Measurements from ENCODE around the gene RHCG.

Gene RHCG

DNA sequence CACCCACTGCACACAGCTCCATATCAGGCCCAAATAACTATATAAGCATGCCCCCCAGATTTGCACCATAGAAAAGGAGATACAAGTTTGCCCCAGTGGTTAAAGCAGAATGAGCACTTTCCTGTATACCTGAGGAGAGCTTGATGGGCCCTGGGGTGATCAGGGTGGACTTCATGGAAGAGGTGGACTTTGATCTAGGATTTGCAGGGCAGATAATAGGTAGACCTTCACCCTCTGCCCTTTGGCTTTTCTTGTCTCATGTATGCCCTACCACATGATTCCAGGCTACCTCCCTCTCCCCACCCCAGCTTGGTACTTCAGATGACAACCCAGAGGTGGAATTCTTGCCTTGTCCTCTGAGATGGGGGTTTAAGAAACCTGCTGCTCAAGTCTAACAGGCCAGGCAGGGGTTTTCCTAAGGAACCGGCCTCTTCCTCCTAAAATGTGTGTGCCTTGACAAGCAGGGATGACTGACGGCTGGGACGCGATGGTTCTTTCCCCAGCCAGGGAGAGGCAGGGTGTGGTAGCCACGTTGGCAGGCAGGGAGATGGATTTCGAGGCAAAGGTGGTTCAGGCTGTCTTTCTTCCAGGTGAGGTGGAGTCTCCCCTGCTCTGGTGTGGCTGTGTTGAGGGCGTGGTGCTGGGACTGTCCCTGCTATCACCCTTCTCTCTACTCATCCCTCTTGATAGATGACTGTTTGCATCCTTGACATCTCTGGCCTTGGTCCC, 6.6 kb upstream of the RHCG start:
- no peak for DNase-seq

GRCh38 chr15:89501646-89502045, 5.3 kb upstream of the RHCG start:
- DNase-seq: no peak

GRCh38 chr15:89500397-89501270, 4.3 kb upstream of the RHCG start:
- no peak for DNase-seq

DNA sequence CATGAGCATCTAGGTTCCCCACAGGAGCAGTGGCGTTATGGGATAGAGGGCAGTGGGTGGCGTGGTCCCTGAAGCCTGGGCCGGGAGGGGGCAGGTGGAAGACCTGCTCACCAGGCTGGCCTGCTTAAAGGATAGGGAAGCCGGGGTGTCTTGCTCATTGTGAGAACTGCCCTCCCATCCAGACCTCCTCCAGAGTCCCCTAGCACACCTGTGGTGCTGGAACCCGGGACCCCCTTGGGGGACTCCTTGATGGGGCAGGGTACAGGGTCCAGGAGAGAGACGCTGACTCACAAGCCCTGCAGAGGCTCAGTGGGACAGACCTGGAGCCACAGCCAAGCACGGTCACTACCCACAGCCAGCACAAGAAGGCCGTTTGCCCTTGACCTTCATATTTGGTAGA, 2.8 kb upstream of the RHCG start:
- DNase-seq: no peak

GRCh38 chr15:89498574-89498906, 2.2 kb upstream of the RHCG start:
- no peak for DNase-seq

- DNase-seq: no peak
Observed at GRCh38 chr15:89497231-89497630, 848 bp upstream of the RHCG start.

DNA sequence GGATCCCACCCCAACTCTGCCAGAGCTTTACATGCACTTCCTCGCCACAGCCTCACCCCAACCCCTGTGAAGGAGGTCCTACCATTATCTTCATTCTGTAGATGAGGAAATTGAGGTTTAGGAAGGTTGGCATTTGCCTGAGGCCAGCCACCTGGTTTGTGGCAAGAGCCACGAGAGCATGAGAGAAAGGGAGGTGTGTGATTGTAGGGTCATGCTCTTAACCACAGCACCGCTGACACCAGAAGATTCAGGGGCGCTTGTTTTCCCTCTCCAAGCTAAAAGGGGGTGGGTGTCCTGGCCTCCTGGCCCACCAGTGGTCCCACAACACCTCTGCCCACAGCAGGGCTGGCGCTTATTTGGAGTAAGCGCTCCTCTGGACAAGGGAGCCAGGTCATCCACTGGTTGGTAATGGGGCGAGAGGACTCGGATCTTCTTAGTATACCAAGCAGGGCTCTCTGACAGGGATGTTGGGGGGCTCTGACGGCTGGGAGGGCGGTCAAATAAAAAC, 691 bp downstream of the RHCG start:
- no peak for DNase-seq

DNA sequence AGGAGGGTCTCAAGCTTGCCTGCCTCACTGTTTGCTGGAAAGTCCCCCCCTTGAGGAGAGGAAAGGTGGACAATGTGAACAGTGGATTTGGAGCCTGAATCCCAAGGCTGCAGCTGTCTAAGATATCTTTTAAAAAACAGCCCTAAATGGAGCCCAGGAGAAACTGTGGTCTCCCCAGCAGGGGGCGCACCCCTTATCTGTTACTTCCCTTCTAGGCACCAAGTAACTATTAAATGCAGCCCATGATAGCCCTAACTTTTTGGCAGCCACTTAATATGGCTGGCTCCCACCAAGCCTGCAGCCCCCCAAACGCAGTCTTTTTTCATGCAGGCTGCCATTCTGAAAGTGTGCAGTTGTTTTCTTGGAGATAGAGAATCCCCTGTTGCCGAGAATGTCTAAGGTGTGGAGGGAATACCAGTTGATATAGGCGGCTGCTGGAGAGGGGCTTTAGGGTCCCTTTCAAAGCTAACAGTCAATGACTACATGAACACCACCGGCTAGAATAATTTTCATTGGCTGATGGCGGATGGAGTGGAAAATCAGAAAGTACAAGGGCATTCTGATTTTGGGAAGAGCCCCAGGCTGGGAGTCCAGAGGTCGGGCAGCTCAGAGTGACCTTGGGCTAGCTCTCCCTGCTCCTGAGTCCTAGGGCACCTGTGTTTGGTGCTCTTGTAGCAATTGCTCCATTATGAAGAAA, 1.3 kb downstream of the RHCG start:
- no peak for DNase-seq

DNA sequence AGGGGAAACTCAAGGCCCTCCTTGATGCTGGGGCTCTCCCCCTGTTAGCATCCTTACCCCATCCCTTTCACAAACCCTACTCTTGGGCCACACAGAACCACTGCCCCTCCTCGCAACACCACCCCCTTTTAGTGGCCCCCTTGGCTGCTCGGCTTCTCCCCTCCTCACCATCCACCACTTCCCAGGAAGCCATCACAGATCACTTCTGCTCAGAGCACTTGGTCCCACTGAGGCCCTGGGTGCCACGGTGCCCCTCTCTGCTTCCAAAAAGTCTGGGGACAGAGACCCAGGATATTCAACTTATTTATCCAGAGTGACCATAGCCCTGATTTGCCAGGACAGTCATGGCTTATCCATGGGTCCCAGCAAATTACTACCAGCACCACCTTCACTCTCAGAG, 2.4 kb downstream of the RHCG start:
- DNase-seq: no peak

GRCh38 chr15:89492934-89493631, 3.3 kb downstream of the RHCG start:
- no peak for DNase-seq

DNA sequence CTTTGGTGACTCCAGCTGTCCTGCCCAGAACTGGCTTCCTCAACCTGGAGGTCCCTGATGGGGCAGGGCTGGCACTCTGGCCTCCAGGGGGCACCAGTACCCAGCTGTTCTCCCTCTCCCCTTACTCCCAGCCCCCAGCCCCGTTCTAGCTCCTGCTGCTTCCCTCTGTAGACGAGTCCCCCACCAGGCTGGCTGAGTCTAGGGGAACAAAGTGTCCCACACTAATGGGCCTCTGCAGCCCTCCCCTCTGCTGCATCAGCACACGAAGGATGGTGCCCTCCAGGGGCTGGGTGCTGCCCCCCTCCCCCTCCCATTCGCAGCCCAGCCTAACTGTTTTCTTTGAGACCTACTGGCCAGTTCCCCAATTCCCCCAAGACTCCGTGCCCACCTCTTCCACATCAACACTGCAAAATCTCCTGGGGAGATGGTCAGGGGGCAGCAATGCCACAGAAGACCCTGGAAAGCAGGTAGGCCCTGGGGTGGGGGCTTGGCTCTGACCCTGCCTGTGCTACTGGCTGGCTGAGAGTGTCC, 4.2 kb downstream of the RHCG start:
- DNase-seq: no peak

DNA sequence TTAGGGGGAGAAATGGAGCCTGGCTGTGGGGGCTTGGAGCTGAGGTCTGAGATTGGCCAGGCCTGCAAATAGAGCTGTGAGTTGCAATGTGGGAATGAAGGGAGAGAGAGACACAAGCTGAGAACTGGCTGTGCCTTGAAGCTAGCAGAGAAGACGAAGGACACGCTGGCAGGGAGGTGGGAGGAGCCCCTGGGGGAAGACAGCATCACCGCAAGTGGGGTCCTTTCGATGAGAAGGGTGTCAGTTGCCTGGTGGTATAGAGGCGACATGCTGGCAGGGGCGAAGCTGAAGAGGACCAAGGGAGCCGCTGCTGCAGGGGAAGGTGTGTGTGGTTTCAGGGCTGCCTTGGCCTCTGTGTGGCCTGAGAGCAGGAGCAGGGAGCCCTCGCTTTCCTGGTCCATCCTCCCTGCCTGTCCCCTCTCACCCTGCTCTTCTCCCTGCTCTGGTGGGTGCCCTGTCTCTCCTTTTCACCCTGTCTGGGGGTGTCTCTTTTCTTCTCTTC, 5.5 kb downstream of the RHCG start:
- DNase-seq: no peak

GRCh38 chr15:89490081-89490813, 6.1 kb downstream of the RHCG start:
- DNase-seq: no peak

- no peak for DNase-seq
Observed at GRCh38 chr15:89489376-89489775, 7.0 kb downstream of the RHCG start.

GRCh38 chr15:89487791-89488190, 8.6 kb downstream of the RHCG start:
- DNase-seq: no peak

DNA sequence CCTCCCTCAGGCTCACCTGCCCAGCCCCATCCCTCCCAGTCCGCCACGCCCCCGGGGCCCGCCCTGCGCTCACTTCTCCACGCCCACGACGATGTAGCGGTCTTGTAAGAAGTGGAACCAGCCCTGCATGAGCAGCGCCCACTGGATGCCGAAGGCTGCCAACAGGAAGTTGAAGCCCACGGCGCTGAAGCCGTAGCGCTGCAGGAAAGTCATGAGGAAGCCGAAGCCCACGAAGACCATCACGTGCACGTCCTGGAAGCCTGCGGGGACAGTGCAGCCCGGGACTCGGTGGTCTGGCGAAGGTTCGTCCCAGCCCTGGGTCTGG, 9.7 kb downstream of the RHCG start:
- DNase-seq: no peak

- no peak for DNase-seq
Observed at GRCh38 chr15:89483079-89483478, 13.3 kb downstream of the RHCG start.

DNA sequence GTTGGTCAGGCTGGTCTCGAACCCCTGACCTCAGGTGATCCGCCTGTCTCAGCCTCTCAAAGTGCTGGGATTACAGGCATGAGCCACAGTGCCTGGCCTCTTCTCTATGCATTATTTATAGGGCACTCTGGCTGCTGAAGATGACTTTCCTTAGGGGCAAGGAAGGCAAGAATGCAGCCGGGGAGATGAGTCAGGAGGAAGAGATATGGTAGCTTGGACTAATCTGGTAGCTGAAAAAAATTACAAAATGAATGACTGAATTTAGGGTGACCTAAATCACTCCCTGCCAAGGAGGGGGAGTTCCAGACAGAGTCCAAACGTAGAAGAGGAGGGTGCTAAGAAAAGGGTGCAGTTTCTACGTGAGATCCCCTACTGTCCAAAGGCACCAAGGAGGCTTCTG, 14.2 kb downstream of the RHCG start:
- no peak for DNase-seq

DNA sequence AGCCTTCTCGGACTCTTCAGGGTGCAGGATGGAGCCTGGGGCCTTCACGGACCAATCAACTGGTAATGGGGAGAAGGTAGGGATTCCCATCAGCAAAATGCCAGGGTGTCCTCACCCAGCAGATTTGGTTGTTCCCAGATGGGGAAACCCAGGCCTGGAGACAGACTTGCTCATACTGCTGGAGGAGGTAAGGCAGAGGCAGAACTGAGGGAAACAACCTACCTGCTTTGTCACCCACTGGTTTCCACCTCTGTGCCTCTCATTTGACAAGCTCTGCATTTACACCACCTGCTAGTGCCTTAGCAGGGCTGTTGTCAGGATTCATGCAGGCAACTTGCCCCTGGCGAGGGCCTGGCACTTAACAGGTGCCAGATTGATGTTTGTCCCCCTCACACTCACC, 15.9 kb downstream of the RHCG start:
- no peak for DNase-seq

DNA sequence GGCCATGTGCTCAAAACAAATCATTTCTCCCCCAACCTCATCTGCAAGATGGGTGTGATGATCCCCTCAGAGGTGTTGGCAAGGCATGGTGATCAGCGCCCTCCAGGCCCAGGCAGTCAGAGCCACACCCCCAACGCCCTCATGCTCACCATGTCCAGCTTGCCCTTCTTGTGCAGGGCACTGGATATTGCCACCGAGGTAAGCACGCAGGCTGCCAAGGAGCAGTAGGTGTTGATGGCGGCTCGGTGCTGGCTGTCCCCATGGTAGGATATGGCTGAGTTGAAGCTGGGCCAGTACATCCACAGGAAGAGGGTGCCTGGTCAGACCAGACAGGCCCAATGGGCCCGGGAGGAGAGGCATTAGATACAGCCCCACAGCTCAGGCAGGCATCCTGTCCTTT, 17.2 kb downstream of the RHCG start:
- DNase-seq: no peak

DNA sequence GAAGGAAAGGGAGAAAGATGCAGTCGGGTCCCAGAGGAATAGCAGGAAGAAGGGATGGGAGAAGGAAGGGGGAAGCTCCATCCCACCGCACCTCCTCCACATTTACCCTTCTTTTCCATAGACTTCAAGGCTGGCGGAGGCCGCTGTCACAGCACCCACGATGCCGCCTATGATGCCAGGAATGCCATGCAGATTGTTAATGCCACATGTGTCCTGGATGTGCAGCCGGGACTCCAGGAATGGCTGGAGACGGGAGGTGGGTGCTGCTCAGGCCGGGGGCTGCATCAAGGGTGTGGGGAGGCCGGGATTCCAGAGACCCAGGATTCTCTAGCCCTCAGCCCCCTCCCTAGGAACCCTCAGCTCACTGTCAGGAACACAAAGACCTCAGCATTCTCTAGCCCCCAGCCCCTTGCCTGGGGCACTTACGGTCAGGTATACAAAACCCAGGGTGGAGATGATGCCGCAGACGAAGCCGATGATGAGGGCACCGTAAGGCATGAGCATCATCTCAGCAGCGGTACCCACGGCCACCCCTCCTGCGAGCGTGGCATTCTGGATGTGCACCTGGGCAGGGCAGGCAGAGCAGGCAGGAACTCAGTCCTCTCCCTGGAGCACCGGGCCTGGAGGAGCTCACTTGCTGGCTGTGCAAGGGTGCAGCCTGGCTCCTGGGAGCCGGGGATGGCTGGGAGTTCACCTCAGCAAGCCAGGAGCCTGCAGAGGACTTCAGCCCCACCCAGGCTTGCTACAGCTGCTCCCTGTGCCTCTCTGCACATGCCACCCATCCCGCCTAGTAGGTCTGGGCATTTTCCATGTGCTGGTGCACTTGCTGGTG, 18.8 kb downstream of the RHCG start:
- no peak for DNase-seq
